Muscle of leg (tissue), 11 donors: ENCODE results near the gene CCDC28A. TPM values are rescaled to one million over a fixed set of nuclear protein-coding genes. Genes with fewer than 3 reads are reported as not detected.

ENCODE experiments used
- DNase-seq: peaks from one replicate; pipeline ENCODE4 v3.0.0; 2013
- H3K27ac ChIP-seq: one replicate; pipeline ENCODE4 v1.5.1; 2013; ENCODE audit warnings: mild to moderate bottlenecking, low read length, control low read depth
- H3K27me3 ChIP-seq: one replicate; pipeline ENCODE4 v1.6.1; 2013; ENCODE audit warnings: low read length; ENCODE audit not compliant: control insufficient read depth, insufficient read depth
- H3K36me3 ChIP-seq: one replicate; pipeline ENCODE4 v1.6.1; 2013; ENCODE audit warnings: low read length; ENCODE audit not compliant: control insufficient read depth, insufficient read depth
- H3K4me1 ChIP-seq: one replicate; pipeline ENCODE4 v1.6.1; 2013; ENCODE audit warnings: low read length; ENCODE audit not compliant: control insufficient read depth, insufficient read depth
- H3K4me3 ChIP-seq: one replicate; pipeline ENCODE4 v1.5.1; 2013; ENCODE audit warnings: low read length, control low read depth
- H3K9me3 ChIP-seq: replicated peaks from 2 replicates; pipeline ENCODE4 v1.6.1; 2013; ENCODE audit warnings: low read depth, low read length; ENCODE audit not compliant: control insufficient read depth
- WGBS: methylation state at CpG from one replicate; pipeline ENCODE4 v1.1.5; 2013; ENCODE audit warnings: missing lambda C conversion rate; ENCODE audit not compliant: insufficient coverage; 5-methylcytosine and 5-hydroxymethylcytosine counted together
- polyA plus RNA-seq, 8 donors: library from polyadenylated mRNA; unstranded; fragments of 120-200 nt; gene quantifications; one replicate each; pipeline versions ENCODE4 v1.2.1 to v1.2.3, GENCODE V29; 2013; ENCODE audit warnings: inconsistent platforms in 1 of 8, low replicate concordance in 1 of 8; ENCODE audit not compliant: insufficient read length in 8 of 8, insufficient read depth in 1 of 8
- total RNA-seq: library from RNA; stranded (reverse); fragments of 120-200 nt; gene quantifications from one replicate; pipeline ENCODE4 v1.2.4, GENCODE V29; 2013

CCDC28A gene
- total and polyA plus RNA-seq, 9 donors: 8.9 to 13.7 (median 10.8) TPM

DNA sequence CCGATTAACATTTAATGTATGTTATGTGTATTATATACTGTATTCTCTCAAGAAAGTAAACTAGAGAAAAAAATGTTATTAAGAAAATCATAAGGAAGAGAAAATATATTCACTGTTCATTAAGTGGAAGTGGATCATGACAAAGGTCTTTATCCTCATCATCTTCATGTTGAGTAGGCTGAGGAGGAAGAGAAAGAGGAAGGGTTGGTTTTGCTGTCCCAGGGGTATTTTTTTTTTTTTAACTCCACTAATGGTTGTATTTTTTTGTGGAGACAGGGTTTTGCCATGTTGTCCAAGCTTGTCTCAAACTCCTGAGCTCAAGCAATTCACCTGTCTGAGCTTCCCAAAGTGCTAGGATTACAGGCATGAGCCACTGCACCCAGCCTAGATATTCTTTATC lies 33.3 kb downstream of the CCDC28A start:
- WGBS: no CpG with 5 or more reads among the region's 1 CpG
- no peak overlapping the region for H3K4me3 ChIP-seq
- no peaks in the 10 kb centered on the region for H3K9me3 ChIP-seq
- no peaks in the 10 kb centered on the region for H3K27me3 ChIP-seq
- no peak overlapping the region for H3K27ac ChIP-seq
- peaks cover 13% of the 10 kb centered on the region for H3K4me1 ChIP-seq
- no peaks in the 10 kb centered on the region for H3K36me3 ChIP-seq
- DNase-seq: no peak

DNA sequence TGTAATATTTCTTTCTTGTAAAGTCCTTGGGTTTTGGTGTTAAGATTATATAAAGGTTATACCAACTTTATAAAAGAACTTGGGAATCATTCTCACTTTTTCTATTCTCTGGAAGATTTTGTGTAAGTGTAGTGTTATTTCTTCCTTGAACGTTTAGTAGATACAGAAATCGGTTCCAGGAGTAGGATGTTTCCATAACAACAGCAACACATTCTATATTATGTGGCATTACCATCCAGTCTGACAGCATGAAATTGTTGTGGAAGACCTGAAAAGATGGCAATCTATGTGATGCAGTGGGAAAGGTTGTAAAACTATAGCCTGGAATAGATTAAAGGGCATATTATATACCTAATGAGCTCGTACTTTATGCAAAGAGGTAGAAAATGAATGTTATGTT lies 36.1 kb downstream of the CCDC28A start:
- Histone ChIP-seq H3K27me3 (no peaks in the 10 kb centered on the region), H3K4me1 (peaks cover 4% of the 10 kb centered on the region), H3K4me3 (no peak overlapping the region), H3K36me3 (no peaks in the 10 kb centered on the region), H3K9me3 (no peaks in the 10 kb centered on the region), H3K27ac (no peak overlapping the region)
- no CpG with 5 or more reads among the region's 3 CpGs for WGBS
- no peak for DNase-seq

DNA sequence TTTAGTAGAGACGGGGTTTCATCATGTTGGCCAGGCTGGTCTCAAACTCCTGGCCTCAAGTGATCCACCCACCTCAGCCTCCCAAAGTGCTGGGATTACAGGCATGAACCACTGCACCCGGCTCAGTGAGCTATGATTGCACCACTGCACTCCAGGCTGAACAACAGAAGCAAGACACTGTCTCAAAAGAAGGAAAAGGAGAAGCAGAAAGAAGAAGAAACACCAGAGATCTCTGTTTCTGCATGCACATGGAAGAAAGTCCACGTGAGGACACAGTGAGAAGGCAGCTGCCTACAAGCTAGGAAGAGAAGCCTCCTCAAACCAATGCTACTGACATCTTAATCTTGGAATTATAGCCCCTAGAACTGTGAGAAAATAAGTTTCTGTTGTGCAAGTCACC lies 38.3 kb downstream of the CCDC28A start:
- Histone ChIP-seq H3K4me1 (peaks cover 3% of the 10 kb centered on the region), H3K27ac (no peak overlapping the region), H3K36me3 (no peaks in the 10 kb centered on the region), H3K9me3 (no peaks in the 10 kb centered on the region), H3K27me3 (no peaks in the 10 kb centered on the region), H3K4me3 (no peak overlapping the region)
- DNase-seq: peak; percentile 25
- no CpG with 5 or more reads among the region's 3 CpGs for WGBS

DNA sequence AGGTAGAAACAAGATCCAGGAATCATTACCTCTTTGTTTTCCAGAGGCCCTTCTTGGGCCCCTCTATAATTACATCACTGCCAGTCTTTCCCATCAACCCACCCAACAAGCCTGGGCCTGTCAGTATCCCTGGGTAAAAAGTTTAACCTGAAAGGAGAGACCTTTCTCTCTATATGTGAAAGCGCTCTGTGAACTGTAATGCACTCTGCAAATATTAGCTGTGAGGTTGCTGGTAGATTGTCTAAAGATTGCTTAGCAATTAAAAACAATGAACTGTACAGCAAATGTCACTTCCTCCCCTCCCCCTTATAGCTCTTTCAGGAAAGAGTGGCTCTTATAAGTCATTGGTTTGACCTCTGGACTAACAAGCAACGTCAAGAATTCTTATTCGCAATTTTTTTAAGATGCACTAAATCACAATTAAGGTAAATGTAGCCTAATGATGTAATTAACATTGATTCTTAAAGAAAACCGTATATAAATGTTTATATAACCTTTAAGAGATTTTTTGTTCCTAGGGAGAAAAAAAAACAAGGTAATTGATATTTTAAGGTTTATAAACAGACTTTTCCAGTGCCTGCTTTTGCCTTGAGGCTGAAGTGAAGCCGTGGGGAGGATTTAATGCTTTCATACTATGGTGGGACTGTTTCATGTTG lies 40.7 kb downstream of the CCDC28A start:
- no peak for DNase-seq
- no peaks in the 10 kb centered on the region for H3K9me3 ChIP-seq
- no CpG with 5 or more reads among the region's 5 CpGs for WGBS
- no peaks in the 10 kb centered on the region for H3K27me3 ChIP-seq
- no peak overlapping the region for H3K27ac ChIP-seq
- H3K4me3 ChIP-seq: no peak overlapping the region
- no peaks in the 10 kb centered on the region for H3K36me3 ChIP-seq
- peaks cover 7% of the 10 kb centered on the region for H3K4me1 ChIP-seq

DNA sequence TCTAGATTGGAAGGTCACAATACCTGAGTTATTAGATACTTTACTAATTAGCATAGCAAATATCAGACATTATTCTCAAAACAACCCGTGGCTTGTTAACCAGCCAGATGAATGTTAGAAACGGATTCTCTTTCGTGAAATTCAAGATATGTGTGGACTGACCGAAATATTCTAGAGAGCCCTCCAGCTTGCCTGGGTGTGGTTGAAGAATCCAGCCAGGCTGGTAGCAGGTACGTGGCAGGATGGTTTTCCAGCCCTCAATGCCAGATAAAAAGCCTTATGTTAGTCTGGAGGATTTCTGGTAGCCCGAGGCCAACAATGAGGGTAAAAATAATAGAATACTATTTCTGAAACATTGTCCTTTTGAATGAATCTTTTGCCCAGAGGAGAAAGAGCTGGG lies 41.7 kb downstream of the CCDC28A start:
- Histone ChIP-seq H3K36me3 (no peaks in the 10 kb centered on the region), H3K27ac (no peak overlapping the region), H3K27me3 (no peaks in the 10 kb centered on the region), H3K9me3 (no peaks in the 10 kb centered on the region), H3K4me3 (no peak overlapping the region), H3K4me1 (peaks cover 7% of the 10 kb centered on the region)
- 79% methylated on average over 3 of the region's 6 CpGs for WGBS
- no peak for DNase-seq

DNA sequence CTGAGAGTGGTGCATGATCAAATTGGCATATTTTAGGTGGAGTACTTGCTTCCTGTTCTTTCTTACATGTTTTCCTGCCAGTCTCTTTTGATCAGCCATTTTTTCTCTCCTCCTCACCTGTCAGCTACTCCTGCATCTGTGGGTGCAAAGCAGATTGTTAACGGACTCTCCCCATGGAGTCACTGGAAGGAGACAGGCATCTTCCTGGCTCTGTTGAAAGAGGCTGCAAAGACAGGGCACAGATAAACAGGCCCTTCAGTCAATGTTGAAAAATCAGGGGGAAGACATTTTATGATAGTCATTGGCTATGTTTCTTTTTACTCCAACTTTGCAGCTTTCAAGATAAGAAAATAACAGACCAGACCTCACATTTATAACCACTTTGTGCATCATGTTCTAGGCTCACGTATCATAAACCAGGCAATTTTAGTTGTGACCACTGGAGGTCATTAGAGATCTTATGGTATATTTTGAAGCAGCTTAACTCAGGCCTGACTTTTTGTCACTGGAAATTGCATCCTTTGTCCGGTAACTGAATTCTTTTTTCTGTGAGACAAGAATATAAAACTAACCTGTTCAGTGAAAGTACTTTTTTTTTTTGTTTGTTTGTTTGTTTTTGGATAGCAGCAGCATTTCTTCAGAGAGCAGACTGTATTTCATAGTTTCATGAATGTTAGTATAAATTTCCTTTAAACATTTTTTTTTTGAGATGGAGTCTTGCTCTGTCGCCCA lies 42.4 kb downstream of the CCDC28A start:
- Histone ChIP-seq H3K4me1 (peaks cover 7% of the 10 kb centered on the region), H3K4me3 (no peak overlapping the region), H3K9me3 (no peaks in the 10 kb centered on the region), H3K27ac (no peak overlapping the region), H3K36me3 (no peaks in the 10 kb centered on the region), H3K27me3 (no peaks in the 10 kb centered on the region)
- DNase-seq: peak; percentile 84
- WGBS: no CpG with 5 or more reads among the region's 4 CpGs

DNA sequence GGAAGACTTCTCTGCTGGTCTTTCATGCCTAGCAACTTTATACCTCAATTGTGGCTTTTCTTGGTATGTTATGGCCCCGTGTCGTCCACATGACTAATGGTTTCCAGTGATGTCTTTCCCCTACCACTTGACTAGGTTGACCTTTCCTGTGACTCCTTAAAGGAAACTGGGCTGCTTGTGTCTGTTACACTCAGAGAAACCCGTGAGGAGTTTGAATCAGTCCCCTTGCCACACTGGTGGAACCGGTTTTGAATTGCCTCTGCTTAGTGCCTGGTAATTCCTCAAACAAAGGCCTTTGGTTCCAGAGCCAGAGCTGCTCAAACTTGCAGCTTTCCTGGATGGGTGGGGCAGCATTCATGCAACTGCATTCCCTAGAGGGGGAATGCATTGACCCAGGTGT lies 44.2 kb downstream of the CCDC28A start:
- H3K27ac ChIP-seq: no peak overlapping the region
- WGBS: 50% methylated on average over 2 of the region's 4 CpGs
- no peak for DNase-seq
- no peaks in the 10 kb centered on the region for H3K36me3 ChIP-seq
- H3K9me3 ChIP-seq: no peaks in the 10 kb centered on the region
- H3K4me3 ChIP-seq: no peak overlapping the region
- H3K4me1 ChIP-seq: peaks cover 6% of the 10 kb centered on the region
- H3K27me3 ChIP-seq: no peaks in the 10 kb centered on the region

DNA sequence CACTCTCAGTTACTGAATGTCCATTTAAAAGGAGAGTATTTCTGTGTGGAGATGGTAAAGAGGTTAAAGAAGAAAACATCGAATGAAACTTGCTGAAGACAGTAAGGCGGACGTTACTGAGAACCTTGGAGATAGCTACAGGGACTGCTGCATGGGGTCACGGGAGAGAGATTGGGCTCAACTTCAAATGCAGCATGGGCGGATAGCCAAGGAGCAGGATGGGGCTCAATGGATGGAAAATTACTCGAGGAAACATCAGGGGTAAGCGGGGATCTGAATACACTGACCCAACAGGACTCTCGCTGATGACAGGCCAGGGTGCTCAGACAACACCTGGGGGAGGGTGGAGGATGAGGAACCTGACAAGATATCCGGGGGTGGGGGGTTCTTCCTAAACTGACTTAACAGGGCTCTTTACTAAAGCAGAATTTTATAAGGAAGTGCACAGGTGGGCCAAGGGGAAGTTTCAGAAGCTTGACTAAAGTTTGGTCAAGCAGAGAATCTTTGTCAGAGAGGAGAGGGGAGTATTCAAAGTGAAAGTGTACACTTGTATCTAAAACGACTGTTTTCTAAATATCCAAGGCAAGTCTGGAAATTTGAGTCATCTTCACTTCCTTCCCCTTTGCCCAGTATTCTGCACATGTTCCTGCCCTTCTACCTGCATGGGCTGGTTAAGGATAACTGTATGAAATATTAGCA lies 45.1 kb downstream of the CCDC28A start:
- H3K4me1 ChIP-seq: peaks cover 6% of the 10 kb centered on the region
- WGBS: 34% methylated on average over 9 of the region's 10 CpGs
- no peak overlapping the region for H3K27ac ChIP-seq
- no peak overlapping the region for H3K4me3 ChIP-seq
- DNase-seq: no peak
- no peaks in the 10 kb centered on the region for H3K9me3 ChIP-seq
- no peaks in the 10 kb centered on the region for H3K27me3 ChIP-seq
- no peaks in the 10 kb centered on the region for H3K36me3 ChIP-seq

DNA sequence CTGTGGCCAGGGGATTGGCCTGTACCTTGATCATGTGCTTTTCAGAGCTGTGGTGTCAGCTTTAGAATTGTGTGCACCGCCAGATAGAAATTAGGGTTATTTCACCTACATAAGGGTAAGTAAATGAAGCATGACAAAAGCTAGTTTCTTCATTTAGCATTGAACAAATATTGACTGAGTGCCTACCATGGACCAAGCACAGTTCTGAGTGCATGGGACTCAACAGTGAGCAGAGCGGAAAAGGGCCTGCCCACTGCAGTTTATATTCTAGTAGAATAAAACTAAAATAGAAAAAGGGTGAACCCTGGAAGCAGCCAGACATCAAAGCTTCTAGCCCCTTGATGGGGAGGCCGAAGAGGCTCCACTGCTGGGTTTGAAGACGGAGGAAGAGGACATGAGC lies 48.0 kb downstream of the CCDC28A start:
- Histone ChIP-seq H3K27ac (no peak overlapping the region), H3K27me3 (no peaks in the 10 kb centered on the region), H3K9me3 (no peaks in the 10 kb centered on the region), H3K36me3 (no peaks in the 10 kb centered on the region), H3K4me1 (peaks cover 4% of the 10 kb centered on the region), H3K4me3 (no peak overlapping the region)
- 70% methylated on average over 3 of the region's 4 CpGs for WGBS
- DNase-seq: no peak

DNA sequence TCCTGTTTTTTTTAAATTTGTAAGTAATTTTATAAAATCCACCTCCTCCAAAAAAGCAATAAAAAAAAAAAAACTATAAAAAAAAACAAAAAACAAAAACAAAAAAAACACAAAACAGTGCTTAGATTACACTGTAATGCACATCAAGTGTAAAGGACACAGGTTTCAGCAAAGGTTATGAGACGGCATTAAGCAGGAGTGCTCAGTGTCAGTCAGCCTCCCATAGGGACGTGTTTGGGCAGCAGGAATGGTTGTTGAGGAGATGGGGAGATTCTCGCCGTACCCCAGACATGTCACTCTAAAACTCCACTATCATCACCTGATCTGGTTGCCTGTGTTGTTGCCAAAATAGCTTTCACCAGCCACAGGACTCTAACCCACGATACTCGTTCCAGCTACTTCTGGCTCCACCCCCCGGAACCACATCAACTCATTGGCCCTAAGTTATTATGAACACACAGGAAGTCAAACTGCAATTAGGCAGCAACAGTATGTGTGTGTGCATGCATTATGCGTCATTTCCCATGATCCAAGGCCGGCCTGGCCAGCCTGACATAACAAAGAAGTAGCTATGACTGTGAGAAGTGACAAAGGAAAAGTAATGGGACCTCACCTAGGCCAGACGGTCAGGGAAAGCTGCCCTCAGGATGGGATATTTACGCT lies 51.0 kb downstream of the CCDC28A start:
- Histone ChIP-seq H3K27me3 (no peaks in the 10 kb centered on the region), H3K4me1 (no peaks in the 10 kb centered on the region), H3K27ac (no peak overlapping the region), H3K9me3 (no peaks in the 10 kb centered on the region), H3K36me3 (no peaks in the 10 kb centered on the region), H3K4me3 (no peak overlapping the region)
- no peak for DNase-seq
- WGBS: 72% methylated on average over 3 of the region's 11 CpGs
